Stimulated activated CD8-positive, alpha-beta memory T cell treated with anti-CD3 and anti-CD28 coated beads, Interleukin-12 subunit alpha, Interleukin-12 subunit beta, amount 100 ng/mL, for 1 hour (primary cell): ENCODE results near the gene GNA14.
"Not testable (repeated sequence)": the region's sequence is repeated elsewhere in the genome, so short reads cannot be mapped to it uniquely, and the experiment has no call there.

Source experiments
- DNase-seq: peaks from one replicate; pipeline ENCODE4 v3.0.0-alpha.2; 2020; ENCODE audit warnings: low read depth

The GNA14 gene

DNA sequence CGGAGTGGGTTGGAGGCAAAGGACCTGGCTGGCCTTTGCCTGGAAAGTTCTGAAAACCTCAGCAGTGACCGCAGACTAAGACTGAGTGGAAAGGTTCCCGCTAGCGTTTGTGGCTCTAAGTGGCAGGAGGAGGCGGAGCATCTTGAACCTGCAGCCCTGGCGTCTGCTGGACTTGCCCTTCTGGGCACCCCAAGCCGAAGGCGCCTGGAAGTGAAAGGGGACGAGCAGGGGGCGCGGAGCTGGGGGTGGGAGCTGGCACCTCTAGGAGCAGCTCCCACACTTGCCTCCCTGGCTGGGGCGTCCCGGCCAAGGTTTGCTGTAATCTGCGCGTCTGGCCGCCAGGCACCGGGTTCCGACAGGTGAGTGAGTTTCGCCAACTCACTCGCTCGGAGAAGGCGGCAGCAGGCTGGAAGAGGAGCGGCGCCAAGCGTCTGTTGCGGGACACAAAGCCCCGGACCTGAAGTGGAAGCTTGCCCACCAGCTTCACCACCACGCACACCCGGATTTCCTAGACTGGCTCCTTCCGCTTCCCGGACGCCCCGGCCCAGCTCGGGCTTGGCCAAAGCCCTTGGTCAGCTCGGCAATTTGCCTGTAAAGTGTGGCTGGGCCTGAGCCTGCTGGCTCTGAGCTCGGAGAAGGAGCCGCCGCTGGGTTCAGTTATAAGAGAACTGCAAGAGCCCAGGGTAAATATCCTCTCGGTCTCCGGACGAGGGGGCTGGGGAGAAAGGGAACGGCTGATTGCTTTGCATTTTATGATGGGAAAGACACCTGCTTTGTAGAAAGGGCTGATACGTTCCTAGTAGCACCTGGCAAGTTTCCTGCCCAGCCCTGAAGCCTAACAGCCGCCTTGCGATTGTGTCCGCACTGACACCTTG lies at the start of gene GNA14:
GNA14 (minus strand) TSS at position 89 of the 875 bp plus-strand sequence. CDS start 529 bp downstream, outside the sequence.
- DNase-seq, result no peak

DNA sequence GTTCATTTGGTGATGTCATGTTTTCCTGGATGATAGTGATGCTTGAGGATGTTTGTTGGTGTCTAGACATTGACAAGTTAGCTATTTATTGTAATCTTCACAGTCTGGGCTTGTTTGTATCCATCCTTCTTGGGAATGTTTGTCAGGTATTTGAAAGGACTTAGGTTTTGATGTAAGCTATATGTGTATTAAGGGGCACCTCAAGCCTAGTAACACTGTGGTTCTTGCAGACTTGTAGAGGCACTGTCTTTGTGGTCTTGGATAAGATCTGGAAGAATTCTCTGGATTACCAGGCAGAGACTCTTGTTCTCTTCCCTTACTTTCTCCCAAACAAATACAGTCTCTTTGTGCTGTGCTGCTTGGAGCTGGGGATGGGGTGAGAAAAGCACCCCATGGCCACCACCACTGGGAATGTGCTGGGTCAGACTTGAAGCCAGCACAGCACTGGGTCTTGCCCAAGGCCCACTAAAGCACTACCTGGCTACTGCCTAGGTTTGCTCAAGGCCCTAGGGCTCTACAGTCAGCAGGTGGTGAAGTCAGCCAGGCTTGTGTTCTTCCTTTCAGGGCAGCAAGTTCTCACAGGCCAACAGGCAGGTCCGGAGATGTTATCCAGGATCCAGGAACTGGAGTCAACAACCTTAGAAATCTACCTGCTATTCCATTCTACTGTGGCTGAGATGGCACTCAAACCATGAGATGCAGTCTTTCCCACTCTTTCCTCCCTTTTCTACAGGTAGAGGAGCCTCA lies 49.3 kb upstream of the GNA14 start:
- no peak for DNase-seq

DNA sequence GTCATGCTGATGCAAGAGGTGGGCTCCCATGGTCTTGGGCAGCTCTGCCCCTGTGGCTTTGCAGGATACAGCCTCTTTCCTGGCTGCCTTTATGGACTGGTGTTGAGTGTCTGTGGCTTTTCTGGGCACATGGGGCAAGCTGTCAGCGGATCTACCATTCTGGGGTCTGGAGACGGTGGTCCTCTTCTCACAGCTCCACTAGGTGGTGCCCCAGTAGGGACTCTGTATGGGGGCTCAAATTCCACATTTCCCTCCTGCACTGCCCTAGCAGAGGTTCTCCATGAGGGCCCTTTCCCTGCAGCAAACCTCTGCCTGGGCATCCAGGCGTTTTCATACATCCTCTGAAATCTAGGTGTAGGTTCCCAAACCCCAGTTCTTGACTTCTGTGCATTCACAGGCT lies 42.6 kb upstream of the GNA14 start:
- not testable (repeated sequence) for DNase-seq

DNA sequence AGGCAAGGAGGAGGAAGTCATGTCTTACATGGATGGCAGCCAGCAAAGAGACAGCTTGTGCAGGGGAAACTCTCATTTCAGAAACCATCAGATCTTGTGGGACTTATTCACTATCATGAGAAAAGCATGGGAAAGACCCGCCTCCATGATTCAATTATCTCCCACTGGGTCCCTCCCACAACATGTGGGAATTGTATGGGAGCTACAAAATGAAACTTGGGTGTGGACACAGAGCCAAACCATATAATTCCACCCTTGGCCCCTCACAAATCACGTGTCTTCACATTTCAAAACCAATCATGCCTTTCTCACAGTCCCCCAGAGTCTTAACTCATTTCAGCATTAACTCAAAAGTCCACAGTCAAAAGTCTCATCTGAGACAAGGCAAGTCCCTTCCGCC lies 42.0 kb upstream of the GNA14 start:
- DNase-seq, result not testable (repeated sequence)

DNA sequence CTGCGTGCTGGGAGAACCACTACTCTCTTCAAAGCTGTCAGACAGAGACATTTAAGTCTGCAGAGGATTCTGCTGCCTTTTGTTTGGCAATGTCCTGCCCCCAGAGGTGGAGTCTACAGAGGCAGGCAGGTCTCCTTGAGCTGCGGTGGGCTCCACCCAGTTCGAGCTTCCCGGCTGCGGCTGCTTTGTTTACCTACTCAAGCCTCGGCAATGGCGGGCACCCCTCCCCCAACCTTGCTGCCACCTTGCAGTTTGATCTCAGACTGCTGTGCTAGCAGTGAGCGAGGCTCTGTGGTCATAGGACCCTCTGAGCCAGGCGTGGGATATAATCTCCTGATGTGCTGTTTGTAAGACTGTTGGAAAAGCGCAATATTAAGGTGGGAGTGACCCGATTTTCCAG lies 39.6 kb upstream of the GNA14 start:
- not testable (repeated sequence) for DNase-seq

DNA sequence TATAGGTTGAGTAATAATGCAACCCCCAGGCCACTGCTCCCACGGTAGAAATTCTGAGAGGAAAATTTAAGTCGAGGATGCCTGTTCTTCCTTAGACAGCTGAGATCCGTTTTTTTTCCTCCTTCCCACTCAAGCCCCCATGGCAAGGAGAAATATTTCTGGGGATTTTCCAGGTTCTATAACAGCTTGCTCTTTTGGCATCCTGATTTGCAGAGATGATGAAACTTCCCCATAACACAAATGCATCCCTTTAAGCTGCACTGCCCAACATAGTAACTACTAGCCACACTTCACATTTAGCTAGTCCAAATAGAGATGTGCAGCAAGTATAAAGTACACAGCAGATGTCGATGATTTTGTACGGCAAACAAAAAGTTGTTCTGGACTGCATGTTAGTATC lies 32.5 kb upstream of the GNA14 start:
- DNase-seq, result no peak

DNA sequence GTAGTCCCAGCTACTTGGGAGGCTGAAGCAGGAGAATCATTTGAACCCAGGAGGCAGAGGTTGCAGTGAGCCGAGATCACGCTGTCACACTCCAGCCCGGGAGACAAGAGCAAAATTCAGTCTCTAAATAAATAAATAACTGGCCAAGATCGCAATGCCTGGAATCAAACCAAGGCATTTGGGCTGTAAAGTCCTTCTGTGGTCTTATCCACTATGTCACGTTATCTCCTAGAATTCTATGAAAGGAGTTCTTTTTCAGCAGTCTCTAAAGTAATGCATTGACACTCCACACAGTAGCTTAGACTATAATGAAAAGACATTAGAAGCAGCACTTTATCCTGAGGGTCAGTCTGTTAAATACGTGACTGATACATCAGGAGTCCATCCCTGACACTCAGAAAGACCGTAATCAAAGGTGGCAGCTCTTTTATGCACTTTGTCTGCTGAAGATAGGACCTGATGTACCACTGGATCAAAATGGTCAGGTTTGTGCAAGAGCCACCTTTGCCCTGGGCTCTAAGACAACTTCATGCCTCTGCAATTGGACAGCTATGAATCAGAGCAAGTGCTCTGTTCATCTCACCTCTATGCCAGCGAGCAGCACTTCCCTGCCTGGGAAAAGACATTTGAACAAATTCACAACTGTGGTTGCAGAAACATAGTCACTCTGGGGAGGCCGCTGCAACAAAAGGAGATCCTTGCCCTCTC lies 31.7 kb upstream of the GNA14 start:
- no peak for DNase-seq

DNA sequence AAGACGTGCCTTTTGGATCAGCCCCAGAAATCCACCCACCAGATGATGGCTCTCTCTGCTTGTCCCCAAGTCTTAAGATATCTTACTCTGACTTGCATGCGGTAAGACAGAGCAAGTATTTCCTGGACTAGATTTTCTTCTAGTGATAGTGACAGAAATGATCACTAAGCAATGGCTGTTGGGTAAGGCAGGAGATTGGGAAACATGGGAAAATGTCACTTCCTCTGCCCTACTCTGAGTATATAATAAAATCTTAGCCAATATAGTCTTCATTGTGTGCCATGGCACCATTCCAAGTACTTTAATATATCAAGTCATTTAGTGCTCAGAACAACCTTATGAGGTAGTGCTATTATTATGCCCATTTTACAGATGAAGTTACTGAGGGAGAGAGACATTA lies 31.0 kb upstream of the GNA14 start:
- no peak for DNase-seq

DNA sequence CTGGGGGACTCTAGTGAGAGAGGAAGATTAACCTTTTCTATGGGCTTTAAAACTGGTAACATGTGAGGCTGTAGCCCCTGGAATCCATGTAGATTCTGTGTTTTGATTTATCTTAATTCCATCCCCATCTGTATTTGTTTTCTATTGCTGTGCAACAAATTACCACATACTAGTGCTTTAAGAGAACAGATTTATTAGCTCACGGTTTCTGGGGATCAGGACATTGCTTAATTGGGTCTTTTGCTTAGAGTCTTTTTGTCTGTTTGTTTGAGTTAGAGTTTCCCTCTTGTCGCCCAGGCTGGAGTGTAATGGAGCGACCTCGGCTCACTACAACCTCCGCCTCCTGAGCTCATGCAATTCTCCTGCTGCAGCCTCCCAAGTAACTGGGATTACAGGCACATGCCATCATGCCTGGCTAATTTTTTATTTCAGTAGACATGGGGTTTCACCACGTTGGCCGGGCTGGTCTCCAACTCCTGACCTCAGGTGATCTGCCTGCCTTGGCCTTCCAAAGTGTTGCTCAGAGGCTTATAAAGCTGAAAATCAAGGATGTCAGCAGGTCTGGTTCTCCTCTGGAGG lies 29.9 kb upstream of the GNA14 start:
- no peak for DNase-seq

DNA sequence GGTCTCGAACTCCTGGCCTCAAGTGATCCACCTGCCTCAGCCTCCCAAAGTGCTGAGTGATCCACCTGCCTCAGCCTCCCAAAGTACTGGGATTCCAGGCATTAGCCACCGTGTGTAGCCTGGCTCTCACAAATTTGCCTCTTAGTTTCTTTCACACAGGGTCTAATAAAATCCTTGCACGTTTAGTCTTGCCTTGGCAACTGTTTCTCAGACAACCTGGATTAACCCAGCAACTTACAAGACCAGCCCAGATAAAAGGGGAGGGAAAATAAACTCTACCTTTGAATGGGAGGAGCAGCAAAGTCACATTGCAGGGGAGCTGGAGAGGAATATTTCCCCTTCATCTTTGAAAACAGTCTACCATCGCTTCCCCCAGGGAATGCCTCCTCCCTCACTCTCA lies 29.3 kb upstream of the GNA14 start:
- DNase-seq, result no peak

DNA sequence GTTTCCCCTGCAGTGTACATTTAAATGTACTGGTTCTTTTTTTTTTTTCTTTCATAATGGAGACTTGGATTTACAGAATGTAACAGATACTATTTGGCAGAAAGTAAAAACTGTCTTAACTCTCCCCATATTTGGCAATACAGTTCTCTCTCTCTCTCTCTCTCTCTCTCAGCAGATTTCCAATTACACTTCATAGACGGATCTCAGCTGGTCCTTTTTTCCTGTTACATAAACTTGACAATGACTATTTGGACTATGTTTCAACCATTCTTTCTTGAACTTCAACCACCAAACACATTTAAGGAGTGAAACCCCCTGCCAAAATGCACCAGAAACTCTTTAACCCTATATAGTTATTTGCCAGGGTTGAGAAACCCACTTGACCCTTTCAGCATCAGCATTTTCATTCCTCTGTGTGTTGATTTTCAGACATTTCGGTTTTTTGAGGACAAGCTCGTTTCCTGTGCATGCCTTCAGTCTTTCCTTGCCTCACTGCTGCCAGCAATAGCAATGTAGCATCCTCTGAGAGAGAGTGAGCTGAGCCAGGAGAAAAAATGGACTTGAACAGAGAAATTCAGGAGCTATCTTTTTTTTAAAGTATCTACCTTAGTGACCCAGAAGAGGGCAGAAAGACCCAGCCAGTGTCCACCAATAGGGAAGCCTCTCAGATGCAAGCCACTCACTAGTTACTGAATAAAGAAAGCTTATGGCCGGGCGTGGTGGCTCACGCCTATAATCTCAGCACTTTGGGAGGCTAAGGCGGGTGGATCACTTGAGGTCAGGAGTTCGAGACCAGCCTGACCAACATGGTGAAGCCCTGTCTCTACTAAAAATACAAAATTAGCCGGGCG lies 26.0 kb upstream of the GNA14 start:
- no peak for DNase-seq

DNA sequence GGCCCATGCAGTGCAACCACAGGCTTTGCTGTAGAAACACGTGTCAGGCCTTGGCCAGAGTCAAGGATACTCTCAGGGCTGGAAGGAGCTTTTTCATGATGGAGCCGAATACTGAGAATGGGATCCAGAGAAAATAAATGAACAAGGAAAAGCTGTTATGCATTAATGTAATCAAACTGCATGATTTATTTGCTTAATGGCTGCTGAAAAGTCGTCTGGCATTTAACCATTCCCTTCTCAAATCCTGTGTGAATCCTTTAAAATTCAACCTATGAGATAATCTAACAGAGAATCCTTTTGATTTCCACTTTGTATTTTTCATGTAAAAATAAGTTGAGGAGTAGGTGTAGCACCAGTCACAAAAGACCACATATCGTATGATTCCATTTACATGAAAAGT lies 24.1 kb upstream of the GNA14 start:
- no peak for DNase-seq

DNA sequence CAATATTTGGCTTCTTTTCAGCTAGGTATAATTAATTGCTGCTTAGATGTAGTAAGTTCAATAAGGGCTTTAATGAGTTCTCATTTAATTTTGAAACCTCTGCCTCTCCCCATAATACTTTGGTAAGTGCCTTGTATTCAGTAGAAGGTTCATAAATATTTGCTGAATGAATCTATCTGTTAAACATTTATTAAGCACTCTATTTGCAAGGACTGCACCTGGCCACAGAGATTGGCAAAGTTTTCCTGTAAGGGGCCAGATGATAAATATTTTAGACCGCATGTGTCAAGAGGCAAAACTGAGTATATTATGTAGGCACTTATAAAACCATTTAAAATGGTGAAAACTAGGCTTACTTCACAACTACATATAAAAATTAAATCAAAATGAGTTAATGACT lies 19.0 kb upstream of the GNA14 start:
- DNase-seq, result no peak

DNA sequence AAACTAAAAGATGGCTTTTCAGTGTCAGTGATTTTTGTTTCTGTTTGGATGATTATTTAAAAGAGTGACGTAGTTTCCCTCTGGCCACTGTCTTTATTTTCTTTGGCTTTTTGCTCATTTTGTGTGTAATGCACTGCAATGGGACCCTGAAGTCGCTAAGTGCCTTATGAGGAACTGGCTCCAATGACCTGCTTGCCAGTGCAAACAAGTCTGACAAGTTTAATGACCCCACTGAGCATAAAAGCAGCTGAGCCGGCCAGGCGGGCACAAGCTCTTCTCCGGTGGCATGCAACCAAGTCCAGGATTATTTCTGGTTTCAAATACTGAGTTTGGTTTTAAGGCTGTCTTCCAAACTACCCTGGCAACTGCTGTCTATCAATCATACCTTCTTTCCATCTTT lies 15.6 kb upstream of the GNA14 start:
- DNase-seq, result no peak

DNA sequence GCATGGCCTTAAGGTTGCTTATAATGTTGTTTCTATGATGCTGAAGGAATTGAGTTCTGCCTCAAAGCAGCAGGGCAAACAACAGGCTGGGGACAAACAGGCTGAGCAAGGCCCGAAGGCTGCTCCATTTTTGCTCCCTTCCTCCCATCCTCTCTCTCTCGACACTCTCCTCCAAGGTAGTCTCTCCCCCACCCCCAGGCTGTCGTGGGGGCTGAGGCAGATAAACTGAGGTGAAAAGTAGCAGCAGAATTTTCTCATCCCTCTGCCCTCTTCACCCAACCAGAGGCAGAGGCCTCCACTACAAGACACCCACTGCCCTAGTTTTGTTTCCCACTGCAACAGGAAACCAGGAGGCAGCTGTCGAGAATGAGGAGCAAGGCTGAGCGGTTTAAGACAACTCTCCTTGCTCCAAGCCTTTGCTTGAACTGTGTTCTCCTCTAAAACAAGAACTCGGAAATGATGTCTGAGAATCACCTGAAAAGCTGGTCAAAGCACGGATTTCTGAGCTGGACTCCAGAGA lies 13.5 kb upstream of the GNA14 start:
- no peak for DNase-seq

DNA sequence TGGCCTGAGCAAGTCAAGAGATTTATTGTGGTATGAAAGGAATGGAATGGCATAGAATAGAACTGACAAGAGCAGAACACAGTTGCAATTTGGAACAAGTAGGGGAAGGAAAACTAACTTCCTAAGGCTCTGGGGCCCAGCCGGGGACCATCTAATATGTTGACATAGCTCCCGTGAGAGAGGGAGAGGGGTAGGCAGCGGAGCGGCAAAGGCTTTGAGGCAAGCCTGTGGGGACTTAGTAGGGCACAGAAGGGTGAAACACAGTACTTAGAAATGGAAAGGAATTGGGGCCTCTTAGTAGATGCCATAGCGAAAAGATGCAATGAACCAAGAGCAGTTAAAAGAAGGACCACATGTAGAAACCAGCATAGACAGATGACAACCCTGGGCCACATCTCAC lies 11.8 kb upstream of the GNA14 start:
- no peak for DNase-seq

DNA sequence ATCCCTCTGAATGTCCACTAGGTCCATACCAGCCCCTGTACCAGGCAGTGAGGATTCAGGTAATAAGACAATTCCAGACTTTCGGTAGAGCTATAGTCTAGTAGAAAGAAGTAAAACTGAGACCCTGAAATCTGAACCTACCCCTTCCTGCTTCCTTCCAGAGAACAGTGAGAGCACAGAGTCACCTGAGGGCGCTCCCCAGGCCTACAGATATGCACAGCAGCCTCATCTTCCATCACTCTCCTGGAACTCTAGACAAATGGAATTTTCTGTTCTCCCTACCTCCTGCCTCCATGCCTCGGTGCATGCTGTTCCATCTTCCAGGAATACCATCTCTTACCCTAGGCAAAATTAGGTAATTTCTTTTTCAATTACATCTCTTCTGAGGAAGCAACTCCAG lies 3.1 kb upstream of the GNA14 start:
- DNase-seq, result no peak

DNA sequence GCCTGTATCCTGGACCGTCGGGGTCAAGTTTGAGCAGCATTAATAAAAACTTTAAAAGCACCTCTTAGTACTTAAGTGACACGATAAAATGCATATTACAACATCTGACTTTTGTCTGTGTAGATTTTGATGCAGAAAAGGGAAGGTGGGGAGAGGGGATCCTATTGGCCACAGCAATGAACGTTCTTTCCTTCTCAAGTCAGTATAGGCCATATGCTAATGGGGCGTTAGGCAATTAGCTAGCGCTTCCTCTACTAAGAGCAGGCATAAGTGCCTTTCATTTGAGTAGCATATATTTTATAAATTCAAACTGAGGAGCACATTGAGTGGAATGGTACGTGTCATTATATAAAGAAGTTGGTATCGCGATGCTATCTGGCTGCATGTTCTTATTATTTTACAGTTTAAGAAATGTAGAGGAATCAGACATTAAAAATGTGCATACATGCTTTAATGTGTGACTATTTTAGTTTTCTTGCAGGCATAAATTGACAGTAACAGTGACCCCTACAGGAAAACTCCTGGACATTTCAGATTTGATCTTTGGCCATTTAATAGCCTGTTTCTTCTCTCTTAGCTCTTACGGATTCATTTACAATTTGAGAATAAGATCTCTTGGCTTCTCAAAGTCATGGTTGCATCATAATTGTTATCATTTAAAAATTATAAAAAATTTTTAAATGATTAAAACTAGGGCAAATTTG lies 1.1 kb upstream of the GNA14 start:
- no peak for DNase-seq

DNA sequence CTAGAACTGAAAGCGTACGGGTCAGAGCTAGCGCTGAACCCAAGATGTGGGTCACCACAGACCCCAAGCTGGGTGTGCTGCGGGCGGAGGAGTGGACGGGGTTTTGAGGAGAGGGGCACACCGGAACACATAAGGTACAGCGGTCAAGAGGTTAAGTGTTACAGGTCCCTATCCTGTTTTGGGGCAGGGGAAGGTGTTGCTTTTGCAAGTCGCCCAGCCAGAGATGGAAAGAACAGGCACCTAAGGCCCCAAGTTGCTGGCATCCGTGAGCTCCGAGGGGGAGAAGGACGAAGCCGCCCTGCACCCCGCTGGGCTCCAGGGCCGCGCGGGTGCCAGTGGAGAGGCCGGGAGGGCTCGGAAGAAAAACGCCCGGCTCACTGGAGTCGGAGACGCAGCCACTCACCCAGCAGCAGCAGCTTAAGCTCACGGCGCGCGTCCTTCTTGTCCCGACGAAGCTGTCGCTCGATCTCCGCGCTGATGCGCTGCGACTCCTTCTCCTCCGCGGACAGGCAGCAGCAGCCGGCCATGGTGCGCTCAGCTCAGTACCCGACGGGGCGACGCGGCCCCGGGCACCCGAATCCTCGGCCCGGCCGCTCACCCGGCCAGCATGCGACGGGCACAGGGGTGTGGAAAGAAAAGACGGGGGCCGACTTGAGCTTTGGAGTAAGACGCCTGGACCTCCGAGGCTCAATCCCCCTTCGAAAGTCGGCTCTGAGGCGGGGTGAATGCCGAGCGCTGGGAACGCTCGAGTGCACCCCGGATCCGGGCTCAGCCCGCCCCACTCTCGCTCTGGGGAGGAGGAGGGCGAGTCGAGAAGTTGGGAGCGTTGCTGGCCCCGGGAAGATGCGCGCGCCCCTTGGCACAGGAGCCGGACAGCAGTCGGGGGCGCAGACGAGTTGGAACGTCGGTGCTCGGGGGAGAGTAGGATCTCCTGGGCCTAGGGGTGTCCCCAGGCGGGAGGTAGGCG lies 572 bp downstream of the GNA14 start:
- DNase-seq, result no peak
